GM21717 (cell line): Measurements from ENCODE around the gene PPARG.

ENCODE experiments used
- ATAC-seq: cut with Tn5 transposase; IDR thresholded peaks from one replicate; pipeline ENCODE4 v1.9.1; 2021; ENCODE audit warnings: mild to moderate bottlenecking, moderate library complexity; ENCODE audit not compliant: unreplicated experiment

PPARG gene

DNA sequence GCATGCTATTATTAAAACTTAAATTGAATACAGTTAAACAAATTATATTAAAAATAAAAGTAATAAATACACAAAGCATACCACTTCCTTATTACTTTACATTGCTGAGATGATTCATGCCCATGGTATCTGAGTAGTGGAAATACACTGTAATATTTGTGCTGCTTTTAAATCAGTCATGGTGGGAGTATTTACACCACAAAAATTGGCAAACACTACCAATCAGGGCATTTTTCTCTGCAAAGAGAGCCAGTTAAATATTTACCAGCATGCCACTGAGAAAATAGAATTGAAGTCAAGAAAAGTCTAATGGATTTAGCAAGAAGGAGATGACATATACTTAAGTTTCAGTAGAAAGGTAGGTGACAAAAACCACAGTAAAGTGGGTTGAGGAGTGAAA is 19.6 kb downstream of the PPARG start:
- ATAC-seq: no peak

DNA sequence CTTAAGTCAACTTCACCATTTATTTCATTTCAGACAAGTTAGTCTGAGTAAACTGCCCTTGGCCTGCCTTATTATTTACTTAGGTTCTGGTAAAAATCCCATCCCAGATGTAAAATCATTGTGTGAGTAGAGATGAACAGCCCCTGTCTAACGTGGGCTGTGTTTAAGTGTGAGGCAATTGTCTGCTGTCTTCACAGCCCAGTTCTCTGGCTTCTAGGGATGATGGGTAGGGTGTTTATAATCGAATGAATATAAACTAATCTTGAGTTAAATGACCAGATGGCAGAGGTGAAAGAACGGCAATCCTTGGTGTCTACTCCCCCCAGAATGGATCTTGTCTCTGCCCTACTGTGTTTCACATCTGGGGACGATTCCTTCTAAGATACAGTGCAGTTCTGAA is 20.8 kb downstream of the PPARG start:
- ATAC-seq: no peak

GRCh38 chr3:12312010-12312409 is 23.1 kb downstream of the PPARG start:
- ATAC-seq: no peak

DNA sequence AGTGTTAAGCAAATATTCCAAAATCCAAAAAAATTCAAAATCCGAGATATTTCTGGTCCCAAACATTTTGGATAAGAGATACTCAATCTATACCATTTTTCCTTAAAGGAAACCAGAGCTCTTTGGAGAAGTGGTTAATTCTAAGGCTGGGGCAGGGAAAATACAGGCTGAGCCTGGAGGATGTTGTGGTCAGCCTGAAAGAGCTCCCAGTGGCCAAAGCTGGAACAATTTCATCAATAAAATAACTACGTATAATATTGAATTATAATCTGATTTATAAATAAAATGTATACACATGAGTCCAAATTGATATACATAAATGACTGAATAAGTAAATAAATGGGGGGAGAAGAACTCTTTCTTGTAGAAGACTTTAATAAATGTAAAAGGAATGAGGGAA is 24.6 kb downstream of the PPARG start:
- no peak for ATAC-seq

DNA sequence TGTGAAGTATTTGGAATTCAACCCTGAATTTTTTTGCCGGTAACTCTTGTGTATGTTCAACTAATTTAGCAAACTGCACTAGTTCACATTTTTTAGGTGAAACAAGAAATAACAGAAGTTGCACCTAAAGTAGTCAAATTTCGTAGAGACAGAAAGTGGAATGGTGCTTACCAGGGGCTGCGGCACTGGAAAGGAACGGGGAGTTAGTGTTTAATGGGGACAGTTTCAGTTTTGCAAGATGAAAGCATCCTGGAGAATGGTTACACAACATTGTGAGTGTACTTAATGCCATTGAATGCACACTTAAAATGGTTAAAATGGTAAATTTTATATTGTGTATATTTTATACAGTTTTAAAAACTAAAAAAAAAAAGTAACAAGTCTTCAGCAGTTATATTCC is 27.4 kb downstream of the PPARG start:
- no peak for ATAC-seq

GRCh38 chr3:12316729-12317351 is 28.0 kb downstream of the PPARG start:
- peak; percentile 65 for ATAC-seq

GRCh38 chr3:12317914-12318313 is 29.0 kb downstream of the PPARG start:
- ATAC-seq: no peak

- no peak for ATAC-seq
Measured at GRCh38 chr3:12318758-12319621, 30.1 kb downstream of the PPARG start.

DNA sequence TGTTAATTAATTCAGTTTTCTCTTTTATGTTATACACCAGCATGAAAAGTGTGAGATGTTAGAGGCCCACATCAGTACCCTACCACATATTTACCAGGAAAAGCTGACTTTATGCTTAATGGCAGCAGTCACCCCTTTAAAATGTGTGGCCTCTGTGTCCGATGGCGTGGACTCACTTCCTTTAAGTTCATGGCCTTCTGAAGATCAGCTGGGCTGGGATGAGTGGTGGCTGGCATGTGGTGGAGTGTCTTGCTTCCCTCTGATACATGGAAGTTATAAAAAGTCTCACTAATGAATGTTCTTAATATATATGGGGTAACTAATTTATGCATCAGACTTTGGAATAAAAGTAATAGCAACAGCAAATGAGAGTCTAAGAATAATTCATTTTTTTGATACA is 32.1 kb downstream of the PPARG start:
- ATAC-seq: no peak

DNA sequence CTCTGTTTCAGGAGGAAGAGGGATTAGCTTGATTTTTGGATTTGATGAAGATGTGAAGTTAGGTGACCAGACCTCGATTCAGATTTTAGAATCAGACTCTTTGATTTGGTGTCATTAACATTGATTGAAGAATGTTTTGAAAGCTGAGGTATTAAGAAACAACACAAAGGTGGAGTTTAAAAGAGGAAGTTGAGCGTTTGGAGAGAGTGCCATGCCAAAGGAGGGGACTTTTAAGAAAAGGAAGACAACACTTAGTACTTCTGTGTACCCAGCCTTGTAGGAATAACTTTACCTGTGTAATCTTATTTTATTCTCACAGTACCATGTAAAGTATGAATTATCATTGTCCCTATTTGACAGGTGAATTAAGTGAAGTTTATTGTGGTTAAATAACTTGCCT is 34.4 kb downstream of the PPARG start:
- ATAC-seq: no peak

DNA sequence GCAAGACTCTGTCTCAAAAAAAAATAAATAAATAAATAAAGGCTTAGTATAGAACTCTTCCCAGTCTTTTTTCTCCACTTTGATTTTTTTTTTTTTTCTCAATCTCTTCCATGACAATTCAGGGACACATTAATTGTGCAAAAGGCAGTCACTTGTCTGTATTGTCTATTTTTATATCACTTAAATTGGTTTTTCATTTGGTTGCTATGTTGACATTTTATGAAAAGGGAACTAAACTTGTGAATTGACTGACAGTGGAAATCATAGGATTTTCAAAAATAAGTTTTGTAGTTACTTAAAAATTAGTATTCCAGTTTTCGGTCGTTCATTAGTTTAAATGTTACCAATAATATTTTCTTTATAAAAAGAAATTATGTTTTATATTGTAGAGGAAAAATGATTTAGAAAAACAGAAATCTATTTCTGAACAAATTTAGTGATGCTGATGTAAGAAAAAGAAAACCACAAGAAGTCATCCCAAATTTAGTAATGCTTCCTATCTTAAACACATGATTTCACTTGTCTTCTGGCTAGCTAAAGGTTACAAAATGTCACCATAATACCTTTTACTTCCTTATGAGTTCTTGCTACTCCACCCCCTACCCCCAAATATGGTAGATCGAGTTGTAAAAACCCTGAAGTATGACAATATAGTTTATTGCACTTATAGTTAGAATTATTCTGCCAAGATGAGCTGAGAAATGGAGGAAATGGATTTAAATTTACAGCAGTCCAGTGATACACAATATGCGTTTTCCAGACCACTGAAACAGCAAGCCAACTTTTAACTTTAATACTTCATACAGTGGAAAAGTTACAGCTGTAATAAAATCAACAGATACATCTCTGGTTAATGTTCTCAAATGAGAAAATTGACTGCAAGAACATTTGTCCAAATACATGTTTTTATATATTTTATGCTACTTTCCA is 37.0 kb downstream of the PPARG start:
- ATAC-seq: no peak

DNA sequence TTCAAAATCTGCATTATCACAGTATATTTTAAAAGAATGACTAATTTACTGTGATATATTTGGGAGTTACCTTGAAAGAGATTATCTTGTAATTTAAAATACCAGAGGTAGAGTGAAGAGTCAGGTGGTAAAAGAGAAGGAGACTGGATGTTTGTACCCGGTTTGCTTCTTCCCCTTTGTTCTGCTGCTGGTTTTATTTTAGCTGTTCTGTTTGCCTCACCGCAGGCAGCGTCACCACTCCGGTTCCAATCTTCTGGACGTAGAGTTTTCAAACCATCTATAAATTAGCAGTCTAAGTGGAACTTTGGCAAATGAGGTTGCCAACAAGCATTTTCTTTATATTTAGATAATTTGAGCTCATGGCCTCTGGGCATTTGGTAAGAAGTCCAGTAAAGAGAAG is 38.2 kb downstream of the PPARG start:
- no peak for ATAC-seq

GRCh38 chr3:12328132-12328836 is 39.4 kb downstream of the PPARG start:
- ATAC-seq: no peak

- ATAC-seq: no peak
Measured at GRCh38 chr3:12328837-12329462, 40.1 kb downstream of the PPARG start.

- ATAC-seq: no peak
Measured at GRCh38 chr3:12334786-12335185, 45.9 kb downstream of the PPARG start.

- ATAC-seq: no peak
Measured at GRCh38 chr3:12335421-12335820, 46.6 kb downstream of the PPARG start.

DNA sequence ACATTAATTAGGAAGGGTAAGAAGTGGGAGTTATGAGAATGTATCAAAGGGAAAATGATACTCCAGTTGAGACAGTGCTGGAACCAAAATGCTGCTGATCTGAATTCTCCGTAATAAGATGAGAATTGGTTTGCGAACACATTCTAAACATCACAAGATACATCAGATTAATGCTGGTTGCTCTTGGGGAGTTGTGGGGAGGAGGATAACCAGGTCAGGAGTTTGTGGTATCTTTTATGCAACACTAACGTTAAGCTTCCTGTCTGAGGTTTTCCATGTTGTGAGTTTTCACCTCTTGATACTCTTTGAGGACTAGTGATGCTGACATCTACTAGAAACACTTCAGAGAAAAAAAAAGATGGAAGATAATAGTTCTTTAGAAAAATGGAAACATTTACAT is 47.2 kb downstream of the PPARG start:
- no peak for ATAC-seq

- no peak for ATAC-seq
Measured at GRCh38 chr3:12338595-12339546, 50.0 kb downstream of the PPARG start.
